CD4-positive, alpha-beta T cell treated with Interferon alpha-2 for 1 hour (primary cell): ENCODE data around the gene FGF16.
"Not testable (repeated sequence)": the region's sequence is repeated elsewhere in the genome, so short reads cannot be mapped to it uniquely, and the experiment has no call there.

Experiments used
- DNase-seq, 2 donors: peaks; one replicate each; pipeline ENCODE4 v3.0.0-alpha.2; 2020 to 2022

The FGF16 gene

GRCh38 chrX:77446908-77447652 lies at the start of gene FGF16:
Gene FGF16, plus strand, starts transcription at chrX:77447389. Its CDS starts 286 bp downstream, at chrX:77447675.
- no peak for DNase-seq

GRCh38 chrX:77398330-77398954 lies 48.7 kb upstream of the FGF16 start:
- no peak for DNase-seq

GRCh38 chrX:77404419-77404818 lies 42.8 kb upstream of the FGF16 start:
- no peak for DNase-seq

GRCh38 chrX:77407821-77408220 lies 39.4 kb upstream of the FGF16 start:
- DNase-seq: not testable (repeated sequence)

- DNase-seq: no peak
These were observed 34.6 kb upstream of the FGF16 start for GRCh38 chrX:77412631-77413030.

- DNase-seq: no peak
These were observed 32.0 kb upstream of the FGF16 start for GRCh38 chrX:77415161-77415560.

GRCh38 chrX:77415882-77416281 lies 31.3 kb upstream of the FGF16 start:
- DNase-seq: no peak

GRCh38 chrX:77422891-77423648 lies 24.1 kb upstream of the FGF16 start:
- DNase-seq: no peak

- DNase-seq: no peak
These were observed 20.4 kb upstream of the FGF16 start for GRCh38 chrX:77426811-77427210.

- DNase-seq: no peak
These were observed 19.6 kb upstream of the FGF16 start for GRCh38 chrX:77427611-77428010.

- no peak for DNase-seq
These were observed 18.6 kb upstream of the FGF16 start for GRCh38 chrX:77428551-77428950.

- no peak for DNase-seq
These were observed 16.0 kb upstream of the FGF16 start for GRCh38 chrX:77431227-77431626.

- no peak for DNase-seq
These were observed 14.2 kb upstream of the FGF16 start for GRCh38 chrX:77433001-77433400.

GRCh38 chrX:77434962-77435361 lies 12.2 kb upstream of the FGF16 start:
- DNase-seq: no peak

- DNase-seq: no peak
These were observed 10.9 kb upstream of the FGF16 start for GRCh38 chrX:77436271-77436670.

- no peak for DNase-seq
These were observed 10.5 kb upstream of the FGF16 start for GRCh38 chrX:77436682-77437081.

GRCh38 chrX:77440330-77440729 lies 6.9 kb upstream of the FGF16 start:
- no peak for DNase-seq

GRCh38 chrX:77441033-77441432 lies 6.2 kb upstream of the FGF16 start:
- DNase-seq: no peak

- no peak for DNase-seq
These were observed 5.7 kb upstream of the FGF16 start for GRCh38 chrX:77441479-77441878.

GRCh38 chrX:77442728-77443127 lies 4.5 kb upstream of the FGF16 start:
- DNase-seq: no peak

- DNase-seq: no peak
These were observed 3.1 kb upstream of the FGF16 start for GRCh38 chrX:77444075-77444474.

- no peak for DNase-seq
These were observed 2.6 kb upstream of the FGF16 start for GRCh38 chrX:77444545-77444944.

GRCh38 chrX:77446029-77446585 lies 1.1 kb upstream of the FGF16 start:
- no peak for DNase-seq
